GM21423 (cell line): Measurements from ENCODE around the gene GPC3.

Experiments used
- ATAC-seq: cut with Tn5 transposase; IDR thresholded peaks from one replicate; pipeline ENCODE4 v1.9.1; 2021; ENCODE audit warnings: mild to moderate bottlenecking, moderate library complexity; ENCODE audit not compliant: unreplicated experiment

Gene GPC3

DNA sequence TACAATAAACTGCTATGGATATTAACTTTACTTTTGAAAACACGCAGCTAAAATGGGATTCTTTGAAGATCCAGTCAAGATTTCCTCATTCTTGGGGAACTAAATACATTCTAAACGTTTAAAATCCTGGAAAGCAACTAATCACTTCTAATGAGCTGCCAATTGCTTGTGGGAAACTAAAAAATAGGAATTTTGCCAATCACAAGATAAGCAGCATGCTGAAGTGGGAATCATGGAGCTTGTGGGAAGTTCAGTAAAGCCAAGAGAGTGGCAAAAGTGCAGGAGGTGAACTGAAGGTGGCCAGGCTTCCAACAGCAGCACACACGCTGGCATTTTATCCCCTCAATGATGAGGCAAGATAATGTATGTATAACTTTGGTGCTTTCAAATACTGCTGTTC lies 133.0 kb downstream of the GPC3 start:
- ATAC-seq = no peak

GRCh38 chrX:133850399-133850798 lies 135.0 kb downstream of the GPC3 start:
- ATAC-seq = no peak

- no peak for ATAC-seq
Observed at GRCh38 chrX:133849676-133850075, 135.7 kb downstream of the GPC3 start.

- ATAC-seq = no peak
Observed at GRCh38 chrX:133847340-133847994, 137.9 kb downstream of the GPC3 start.

DNA sequence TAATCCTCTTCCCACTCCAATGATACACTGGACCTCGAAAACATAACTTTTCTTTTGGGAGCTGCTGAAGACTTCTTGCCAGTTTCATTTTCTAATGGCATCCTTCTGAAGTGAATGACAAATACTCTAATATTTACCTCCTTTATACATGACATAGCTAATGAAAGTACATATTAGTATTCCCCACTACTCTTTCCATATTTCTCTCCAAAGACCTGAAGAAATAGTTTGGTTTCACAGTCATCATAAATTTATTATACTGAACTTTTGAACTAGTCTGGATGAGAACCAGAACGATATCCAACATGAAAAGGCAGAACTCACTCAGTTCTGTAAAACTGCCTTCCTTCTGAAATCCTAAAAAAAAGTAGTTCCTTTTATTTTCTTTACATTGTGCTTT lies 139.1 kb downstream of the GPC3 start:
- ATAC-seq = no peak

GRCh38 chrX:133840415-133840814 lies 145.0 kb downstream of the GPC3 start:
- no peak for ATAC-seq

DNA sequence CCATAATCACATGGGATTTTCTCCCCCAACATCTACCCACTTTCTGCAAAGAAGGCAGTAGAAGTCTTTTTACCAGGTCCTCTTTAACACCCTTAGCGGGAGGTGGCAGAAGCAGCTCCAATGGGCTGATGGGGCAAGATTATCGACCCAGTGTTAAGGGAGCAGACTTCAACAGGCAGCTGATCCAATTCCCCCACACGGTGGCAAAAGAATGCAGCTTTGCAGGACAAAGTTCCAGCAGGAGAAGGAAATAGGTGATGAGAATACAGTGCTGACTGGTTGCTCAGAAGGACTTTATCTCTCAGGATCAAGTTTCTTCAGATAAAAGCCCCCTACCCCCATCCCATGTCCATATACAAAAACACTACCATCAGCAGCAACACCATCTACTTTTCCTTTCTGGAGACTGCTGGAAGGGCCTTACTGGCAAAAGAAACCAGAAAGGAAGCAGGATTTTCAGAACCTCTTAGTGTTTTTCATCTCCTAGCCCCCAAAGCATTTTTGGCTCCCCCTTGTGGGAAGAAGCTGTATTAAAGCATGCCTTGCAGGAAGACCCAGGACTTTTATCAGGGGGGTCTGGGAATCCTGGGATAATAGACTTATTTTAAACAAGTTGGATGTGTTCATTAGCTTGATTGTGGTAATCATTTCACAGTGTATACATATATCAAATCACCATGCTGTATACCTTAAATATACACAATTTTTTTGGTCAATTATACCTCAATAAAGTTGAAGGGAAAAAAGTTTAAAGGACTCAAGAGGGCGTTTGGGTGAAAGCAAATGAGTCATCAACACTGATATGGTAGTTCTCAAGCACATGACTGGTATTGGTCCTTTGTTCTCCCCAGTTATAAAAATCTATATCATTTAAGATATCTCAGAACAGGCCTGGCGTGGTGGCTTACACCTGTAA lies 146.4 kb downstream of the GPC3 start:
- ATAC-seq = no peak

- ATAC-seq = no peak
Observed at GRCh38 chrX:133837091-133837490, 148.3 kb downstream of the GPC3 start.

DNA sequence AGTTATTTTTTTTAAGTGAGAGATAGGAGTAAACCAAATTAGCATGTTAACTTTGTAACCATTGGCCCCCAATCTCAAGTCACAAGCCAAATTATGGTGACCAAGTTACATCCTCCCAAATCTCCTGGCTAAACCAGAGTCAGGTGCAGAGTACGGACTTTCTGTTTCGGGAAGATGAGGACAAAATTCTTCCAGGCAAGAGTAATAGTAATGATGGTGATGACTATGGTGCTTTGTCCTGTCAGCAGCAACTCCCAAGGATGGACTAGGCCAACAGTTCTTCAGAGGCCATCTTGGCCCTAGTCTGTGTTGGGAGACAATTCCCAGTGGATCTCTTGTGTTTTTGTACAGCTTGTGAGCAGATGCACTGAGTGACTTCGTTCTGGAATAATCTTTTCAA lies 148.8 kb downstream of the GPC3 start:
- ATAC-seq = no peak

DNA sequence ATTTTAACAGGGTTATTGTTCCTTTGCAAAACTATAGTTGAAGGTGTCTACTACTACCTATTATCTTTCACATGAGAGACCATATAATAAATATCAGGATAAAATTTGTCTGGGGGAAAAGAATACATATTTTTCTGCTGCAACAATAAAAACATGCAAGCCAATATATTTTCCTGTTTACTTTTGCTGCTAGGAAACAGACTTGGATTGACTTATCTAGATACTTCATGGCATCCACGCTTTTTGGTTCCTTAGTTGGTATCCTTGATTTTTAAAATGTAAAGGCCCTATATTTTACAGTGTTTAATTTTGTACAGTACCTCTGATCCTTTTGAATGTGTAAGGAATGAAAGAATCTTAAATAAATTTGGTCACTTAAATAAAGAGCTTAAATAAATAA lies 150.6 kb downstream of the GPC3 start:
- ATAC-seq = no peak

DNA sequence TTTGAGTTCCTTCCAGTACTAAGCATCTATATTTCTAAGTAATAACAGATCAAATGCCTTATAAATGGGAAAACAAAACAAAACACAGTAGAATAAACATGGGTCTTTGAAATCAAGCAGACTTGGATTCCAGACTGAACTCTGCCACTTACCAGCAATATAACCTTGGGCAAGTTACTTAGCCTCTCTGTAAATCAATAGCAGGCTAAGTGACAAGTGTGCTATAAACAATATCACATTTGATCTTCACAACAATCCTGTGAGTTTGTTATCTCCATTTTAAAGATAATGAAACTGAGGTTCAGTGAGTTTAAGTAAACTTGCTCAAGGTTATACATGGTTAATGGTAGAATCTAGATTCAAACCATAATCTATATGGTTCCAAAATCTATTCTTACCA lies 165.8 kb downstream of the GPC3 start:
- ATAC-seq = no peak

DNA sequence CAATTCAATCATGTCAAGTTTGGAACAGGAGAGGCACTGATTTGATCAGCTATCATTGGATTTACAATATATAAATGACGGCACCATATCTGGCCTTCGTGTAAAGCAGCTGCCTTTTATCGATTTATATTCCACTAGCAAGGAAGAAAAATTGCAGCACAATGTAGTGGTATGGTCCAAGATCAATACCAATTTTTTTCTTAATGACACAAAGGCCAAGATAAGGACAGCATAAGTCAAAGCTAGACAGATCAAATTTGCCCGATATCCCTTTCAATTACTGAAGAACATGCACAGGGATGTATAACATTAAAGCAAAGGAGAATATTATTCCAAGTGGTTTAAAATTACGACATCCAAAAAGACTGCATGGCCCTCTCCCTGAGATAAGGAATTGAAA lies 167.4 kb downstream of the GPC3 start:
- no peak for ATAC-seq

DNA sequence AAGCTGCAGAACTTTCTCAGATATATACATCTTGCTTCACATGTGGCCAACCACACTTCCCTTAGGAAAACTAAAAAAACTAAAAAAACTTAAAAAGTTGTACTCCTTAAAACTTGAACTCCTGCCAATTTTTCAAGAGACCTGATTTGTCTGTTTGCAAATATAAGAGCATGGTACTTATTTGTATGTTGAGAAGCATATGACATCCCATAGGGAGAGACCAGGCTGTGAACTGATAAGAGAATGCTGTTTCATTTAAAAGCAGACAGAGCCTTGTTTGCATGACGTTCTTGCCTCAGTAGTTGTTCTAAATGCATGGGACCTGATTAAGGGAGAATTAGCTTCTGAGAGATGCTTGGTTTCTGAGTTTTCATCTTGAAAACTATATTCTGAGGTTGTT lies 169.9 kb downstream of the GPC3 start:
- no peak for ATAC-seq

DNA sequence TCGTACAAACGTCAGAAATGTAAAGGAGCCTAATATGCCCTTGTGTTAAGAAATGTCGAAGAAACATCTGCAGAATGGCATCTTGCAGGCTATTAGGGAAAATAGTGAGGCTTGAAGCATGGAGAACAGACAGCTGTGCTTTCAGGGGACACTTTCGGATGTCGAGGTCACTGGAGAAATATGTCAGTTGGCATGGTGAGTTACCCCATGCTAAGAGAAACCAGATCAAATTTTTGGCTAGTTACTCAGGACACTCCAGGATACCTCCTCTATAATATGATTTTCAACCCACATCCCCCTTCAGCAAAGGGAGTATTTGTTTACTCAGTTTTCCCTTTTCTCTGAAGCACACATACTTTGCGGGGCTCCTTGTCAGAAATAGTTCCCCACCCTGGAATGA lies 171.4 kb downstream of the GPC3 start:
- ATAC-seq = no peak

DNA sequence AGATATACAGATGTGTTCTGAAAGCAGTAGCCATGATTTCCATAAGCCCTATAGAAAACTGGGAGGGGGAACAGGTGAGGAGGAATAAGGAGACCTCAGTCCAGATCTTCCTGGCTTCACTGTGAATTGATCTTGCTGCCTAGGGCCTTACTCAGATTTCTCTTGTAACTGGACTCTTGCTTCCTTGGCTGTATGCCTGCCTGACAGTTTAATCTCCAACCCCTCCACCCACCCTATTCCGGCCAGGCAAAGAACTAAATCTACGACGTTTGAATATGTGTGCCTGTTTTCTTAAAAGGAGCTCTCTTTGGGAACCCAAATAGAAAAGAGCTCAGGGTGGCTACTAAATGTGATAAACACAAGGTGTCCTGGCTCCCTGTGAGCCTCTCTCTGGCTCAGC lies 173.0 kb downstream of the GPC3 start:
- no peak for ATAC-seq

- no peak for ATAC-seq
Observed at GRCh38 chrX:133810925-133811324, 174.5 kb downstream of the GPC3 start.

- ATAC-seq = no peak
Observed at GRCh38 chrX:133804072-133804471, 181.3 kb downstream of the GPC3 start.

- no peak for ATAC-seq
Observed at GRCh38 chrX:133796282-133796681, 189.1 kb downstream of the GPC3 start.

- ATAC-seq = no peak
Observed at GRCh38 chrX:133794126-133794525, 191.3 kb downstream of the GPC3 start.

DNA sequence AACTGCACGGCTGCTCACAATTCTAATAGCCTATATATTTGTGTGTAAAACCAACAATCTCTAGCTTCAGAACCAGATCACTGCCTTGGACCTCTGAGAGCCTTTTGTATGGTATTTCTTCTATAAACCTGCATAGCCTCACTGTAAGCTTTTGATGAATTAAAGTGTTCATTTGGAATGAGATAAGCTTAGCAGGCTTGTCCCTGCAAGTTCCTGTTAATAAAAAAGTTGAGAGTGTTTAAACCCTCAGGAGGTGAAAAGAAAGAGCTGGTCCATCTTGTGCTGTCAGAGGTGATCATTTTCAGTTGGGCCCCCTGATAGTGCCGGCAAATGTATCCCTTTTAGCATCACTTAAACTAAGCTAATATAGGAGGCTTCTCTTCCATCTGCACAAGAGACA lies 191.8 kb downstream of the GPC3 start:
- ATAC-seq = no peak

- peak; percentile 78 for ATAC-seq
Observed at GRCh38 chrX:133792198-133792953, 193.0 kb downstream of the GPC3 start.

DNA sequence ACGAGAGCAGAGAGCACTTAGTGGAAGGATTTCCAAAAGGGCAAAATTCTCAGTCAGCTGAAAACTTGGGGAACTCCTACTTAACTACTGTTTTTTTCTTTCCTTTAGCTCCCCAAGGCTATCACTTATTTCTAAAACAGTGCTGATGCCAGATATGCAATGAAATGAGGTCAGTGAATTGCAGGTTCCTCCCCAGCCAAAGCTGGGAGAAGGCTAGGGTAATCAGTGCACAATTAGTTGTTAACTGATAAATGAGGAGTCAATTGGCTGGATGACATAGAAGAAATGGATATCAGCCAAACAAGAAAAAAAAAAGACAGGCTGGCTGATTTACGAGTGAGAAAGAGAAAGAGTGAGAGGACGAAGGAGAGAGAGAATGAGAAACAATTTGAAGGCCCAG lies 195.6 kb downstream of the GPC3 start:
- no peak for ATAC-seq
